ENCODE measurements around the gene POMC.
"Not testable (repeated sequence)": the region's sequence is repeated elsewhere in the genome, so short reads cannot be mapped to it uniquely, and the experiment has no call there.

POMC gene

GRCh38 chr2:25168256-25169072, at the start of gene POMC:
TSS of gene POMC (minus strand) at chr2:25168580. CDS start at chr2:25164772, 3,808 bp downstream.
- peak; percentile 75 for DNase-seq (ENCODE audit: low read depth, low spot score)

- no peak for DNase-seq (ENCODE audit: low read depth, low spot score)
Measured at GRCh38 chr2:25218100-25218499, 49.7 kb upstream of the POMC start.

DNA sequence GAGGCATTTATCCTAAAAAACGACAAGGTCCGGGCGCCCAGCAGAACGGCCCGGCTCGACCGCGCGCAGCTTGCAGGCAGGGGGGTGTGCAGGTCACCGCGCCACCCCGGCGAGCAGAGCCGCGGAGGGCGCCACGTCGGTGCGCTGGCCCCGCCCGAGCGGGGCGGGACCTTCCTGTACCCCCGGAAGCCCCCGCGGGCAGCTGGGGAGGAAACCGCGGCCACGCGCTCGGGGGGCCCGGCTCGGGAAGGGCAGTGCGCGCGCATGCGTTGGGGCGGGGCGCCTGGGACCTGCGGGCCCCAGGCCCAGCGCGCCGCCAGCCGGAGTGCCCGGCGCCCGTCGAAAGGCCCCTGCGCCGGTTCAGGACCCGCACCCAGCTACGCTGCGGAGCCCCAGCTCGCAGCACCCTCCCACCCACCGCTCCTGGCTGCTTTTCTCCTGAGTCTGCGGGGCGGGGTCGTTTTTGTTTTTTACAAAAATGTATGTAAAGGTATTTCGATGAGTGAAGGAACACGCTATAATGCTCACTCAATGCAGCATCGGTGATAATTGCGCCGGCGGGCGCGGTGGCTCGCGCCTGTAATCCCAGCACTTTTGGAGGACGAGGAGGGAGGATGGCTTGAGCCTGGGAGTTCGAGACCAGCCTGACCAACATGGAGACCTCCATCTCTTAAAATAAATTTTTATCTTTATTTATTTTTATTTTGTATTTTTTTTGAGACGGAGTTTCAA, 47.7 kb upstream of the POMC start:
- DNase-seq (ENCODE audit: low read depth, low spot score), result peak; percentile 86

DNA sequence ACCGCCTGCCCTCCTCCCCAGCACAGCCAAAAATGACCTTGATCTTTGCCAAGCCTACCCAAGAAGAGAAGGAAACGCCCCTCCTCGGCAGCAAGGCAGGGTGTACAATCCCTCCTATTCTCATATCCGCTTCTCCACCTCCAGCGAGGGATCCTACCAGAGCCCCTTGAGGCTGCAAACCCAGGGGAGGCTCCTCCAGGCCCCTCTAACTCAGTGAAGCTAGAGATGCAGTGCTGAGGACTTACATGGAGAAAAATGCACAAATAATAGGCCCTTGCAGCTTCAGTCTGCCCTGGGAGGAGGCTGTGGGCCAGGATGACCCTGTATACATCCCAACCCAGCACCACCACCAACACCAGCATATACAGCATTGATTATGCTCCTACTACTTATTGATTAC, 46.9 kb upstream of the POMC start:
- no peak for DNase-seq (ENCODE audit: low read depth, low spot score)

- no peak for DNase-seq (ENCODE audit: low read depth, low spot score)
Measured at GRCh38 chr2:25213229-25213628, 44.8 kb upstream of the POMC start.

DNA sequence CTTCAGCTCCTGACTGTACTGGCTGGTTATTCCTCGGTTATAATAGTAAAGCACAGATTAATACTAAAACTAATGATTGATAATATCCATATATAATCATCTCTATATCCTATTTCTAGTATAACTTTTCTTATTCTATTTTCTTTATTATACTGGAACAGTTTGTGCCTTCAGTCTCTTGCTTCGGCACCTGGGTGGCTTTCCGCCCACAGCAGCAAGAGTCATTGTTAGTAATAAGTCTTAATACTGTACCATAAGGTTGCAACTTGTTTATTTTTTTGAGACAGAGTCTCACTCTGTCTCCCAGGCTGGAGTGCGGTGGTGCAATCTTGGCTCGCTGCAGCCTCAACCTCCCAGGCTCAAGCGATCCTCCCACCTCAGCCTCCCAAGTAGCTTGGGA, 42.5 kb upstream of the POMC start:
- not testable (repeated sequence) for DNase-seq (ENCODE audit: low read depth, low spot score)

GRCh38 chr2:25207078-25207545, 38.7 kb upstream of the POMC start:
- no peak for DNase-seq (ENCODE audit: low read depth, low spot score)

DNA sequence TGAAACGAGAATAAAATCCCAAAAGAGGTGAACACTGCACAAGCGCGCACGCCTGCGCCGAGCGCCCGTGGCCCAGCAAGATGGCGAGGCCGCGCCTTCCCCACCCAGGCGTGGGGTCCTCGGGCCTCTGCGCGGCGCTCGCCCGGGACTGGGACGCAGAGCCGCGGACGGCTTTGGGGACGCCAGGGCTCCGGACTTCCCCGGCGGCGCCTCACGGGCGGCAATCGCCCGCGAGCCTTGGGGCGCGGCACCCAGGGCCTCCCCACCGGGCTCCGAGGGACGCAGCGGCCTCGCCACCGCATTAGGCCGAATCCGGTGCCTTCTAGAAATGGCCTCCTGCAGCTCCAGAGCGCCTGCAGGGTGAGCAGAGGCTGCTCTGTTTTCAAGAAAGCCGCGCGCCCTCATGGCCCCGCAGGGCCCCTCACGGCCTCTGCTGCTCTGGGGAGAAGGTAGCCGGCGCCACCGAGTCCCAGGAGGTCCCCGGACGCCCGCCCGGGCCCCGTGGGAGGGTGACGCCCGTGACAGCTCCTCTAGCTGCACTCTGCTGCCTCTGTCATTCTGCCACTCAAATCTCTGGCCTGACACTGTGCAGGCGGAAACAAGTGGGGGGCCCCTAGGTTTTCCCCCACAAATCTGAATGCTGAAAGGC, 35.9 kb upstream of the POMC start:
- peak; percentile 37 for DNase-seq (ENCODE audit: low read depth, low spot score)

DNA sequence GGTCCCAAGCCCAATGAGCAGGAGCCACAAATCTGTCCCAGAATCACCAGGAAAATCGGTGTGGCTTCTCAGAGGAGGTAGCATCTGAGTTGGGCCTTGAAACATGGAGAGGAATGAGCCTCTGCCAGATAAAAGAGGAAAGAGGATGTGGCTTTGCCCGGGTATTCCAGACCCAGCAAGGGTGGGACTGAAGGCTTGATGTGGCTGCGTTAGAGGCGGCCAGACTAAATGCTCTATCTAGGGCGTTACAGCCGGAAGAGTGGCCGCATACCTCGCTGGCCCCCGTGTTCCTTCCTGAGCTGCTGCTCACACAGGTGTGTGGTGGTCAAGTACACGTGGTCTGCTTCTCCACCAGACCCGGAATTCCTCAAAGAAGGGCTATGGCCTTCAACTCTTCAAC, 33.9 kb upstream of the POMC start:
- DNase-seq (ENCODE audit: low read depth, low spot score), result no peak

DNA sequence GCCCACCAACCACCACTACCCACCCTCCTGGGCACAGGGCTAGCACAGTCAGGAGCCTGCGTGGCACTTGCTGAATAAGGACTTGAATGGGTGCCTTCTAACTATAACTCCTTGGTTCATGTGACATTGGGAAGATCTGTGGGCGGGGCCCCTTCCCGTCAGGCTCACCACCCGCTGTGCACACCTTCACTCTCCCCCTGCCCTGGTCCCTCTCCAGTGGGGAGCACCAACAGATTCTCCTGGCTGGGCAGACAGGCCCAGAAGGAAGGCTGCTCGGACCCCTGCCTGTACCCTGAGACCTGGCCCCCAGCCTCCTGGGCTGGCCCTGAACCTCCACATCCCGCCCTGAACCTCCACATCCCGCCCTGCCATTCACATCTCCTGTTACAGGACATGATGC, 33.4 kb upstream of the POMC start:
- DNase-seq (ENCODE audit: low read depth, low spot score), result no peak

DNA sequence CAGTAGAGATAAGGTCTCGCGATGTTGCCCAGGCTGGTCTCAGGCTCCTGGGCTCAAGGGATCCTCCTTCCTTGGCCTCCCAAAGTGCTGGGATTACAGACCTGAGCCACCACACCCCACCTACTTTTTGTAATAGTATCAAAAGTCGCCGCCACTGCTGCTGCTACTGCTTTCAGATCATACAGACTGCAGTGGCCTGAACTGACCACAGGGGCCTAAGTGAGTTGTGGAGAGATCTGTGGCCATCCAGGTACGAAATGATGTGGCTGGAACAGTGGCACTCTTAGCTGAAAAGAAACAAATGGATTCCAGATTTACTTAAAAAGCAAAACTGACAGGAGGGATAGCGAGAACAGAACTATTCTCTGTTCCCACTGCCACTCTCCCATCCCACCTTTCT, 32.9 kb upstream of the POMC start:
- DNase-seq (ENCODE audit: low read depth, low spot score), result peak; percentile 16

- DNase-seq (ENCODE audit: low read depth, low spot score), result no peak
Measured at GRCh38 chr2:25198576-25198975, 30.2 kb upstream of the POMC start.

DNA sequence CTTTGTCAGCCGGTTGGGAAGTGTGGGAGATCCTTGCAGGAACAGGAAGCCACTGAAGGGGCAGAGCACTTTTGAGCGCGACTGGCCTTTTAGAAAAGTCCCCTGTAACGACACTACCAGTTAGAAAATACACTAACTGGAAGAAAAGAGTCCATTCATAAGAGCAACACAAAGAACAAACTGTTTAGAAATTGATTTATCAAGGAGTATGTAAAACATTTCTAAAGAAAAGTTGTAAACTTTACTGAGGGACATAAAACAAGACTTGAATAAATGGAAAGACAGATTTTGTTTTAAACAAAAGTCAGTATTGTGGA, 29.8 kb upstream of the POMC start:
- DNase-seq (ENCODE audit: low read depth, low spot score), result no peak

DNA sequence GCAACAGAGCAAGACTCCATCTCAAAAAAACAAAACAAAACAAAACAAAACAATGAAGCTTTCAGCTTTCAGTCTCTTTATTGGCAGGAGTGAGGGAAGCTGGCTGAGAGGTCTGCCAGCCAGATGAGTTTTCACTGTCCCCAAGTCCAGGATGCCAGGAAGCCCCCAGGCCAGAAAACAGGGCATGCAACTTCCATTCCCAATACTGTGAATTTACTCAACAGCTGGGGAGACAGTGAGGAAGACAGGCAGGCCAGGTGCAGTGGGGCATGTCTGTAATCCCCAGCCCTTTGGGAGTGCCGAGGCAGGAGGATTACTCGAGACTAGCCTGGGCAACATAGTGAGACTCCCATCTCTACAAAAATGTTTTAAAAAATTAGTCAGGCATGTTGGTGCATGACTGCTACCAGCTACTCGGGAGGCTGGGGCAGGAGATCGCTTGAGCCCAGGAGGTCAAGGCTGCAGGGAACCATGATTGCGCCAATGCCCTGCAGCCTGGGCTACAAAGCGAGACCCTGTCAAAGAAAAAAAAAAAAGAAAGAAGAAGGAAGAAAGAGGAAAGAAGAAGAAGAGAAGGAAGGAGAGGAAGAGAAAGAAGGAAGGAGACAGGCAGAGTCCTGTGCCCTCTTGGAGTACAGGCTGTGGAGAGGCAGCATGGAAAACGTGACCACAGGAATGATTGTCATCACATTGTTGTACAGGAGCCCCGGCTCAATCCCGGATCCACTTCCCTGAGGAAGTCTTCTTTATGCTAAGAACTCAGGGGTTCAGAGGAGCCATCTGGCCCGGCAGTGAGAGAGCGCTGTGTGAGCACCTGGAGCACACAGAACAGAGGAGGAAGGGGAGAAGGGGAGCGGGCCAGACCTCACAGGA, 29.2 kb upstream of the POMC start:
- peak; percentile 64 for DNase-seq (ENCODE audit: low read depth, low spot score)

DNA sequence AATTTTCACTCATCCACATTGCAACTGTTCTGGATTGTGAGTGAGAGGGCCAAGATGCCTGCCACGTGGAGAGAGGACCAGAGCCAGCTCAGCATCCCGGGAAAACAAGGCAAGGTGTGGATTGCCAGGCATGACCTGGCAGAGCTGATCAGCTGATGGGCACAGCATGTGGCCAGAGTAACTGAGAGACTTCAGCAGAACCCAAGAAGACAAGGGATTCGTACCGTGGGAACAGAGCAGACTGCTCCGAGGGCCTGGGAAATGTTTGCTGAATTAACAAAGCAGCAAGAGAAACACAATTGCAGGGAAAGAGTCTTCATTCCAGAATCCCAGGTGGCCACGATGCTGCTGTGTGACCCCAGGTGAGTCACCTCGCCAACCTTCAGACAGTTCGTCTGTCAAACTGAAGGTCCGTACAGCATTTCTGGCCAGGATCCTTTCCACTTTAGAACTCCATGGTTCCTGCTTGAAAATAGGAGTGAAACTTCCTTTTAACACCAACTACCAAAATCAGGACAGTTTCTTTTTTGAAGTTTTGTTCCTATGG, 26.3 kb upstream of the POMC start:
- DNase-seq (ENCODE audit: low read depth, low spot score), result peak; percentile 10

- DNase-seq (ENCODE audit: low read depth, low spot score), result no peak
Measured at GRCh38 chr2:25190536-25190935, 22.2 kb upstream of the POMC start.

DNA sequence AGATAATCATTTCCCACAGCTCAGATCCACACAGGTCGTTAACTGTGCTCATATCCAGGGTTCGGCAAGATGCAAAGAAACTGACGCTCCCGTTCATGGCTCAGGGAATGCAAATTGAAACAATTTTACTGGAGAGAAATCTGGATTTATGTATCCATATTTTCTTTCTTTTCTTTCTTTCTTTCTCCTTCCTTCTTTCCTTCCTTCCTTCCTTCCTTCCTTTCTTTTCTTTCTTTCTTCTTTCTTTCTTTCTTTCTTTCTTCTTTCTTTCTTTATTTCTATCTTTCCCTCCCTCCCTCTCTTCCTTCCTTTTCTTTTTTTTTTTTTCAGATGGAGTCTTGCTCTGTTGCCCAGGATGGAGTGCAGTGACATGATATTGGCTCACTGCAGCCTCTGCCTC, 20.0 kb upstream of the POMC start:
- DNase-seq (ENCODE audit: low read depth, low spot score), result no peak

- no peak for DNase-seq (ENCODE audit: low read depth, low spot score)
Measured at GRCh38 chr2:25187729-25188350, 19.5 kb upstream of the POMC start.

DNA sequence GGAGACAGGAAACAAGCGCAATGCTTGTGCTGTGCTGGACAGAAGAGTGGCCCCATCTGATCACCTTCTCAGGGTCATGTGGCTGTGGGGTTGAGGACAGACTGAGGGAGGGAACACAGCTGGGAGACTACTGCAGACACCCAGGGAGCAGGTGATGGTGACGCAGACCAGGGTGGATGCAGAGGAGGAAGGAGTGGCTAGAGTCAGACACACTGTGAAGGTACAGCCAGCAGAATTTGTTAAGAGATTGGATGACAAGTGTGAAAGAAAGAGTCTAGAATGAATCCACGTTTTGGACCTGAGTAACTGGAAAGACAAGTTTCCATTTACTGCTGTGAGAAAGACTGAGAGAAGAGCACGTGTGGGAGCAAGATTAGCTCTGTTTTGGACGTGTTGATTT, 15.9 kb upstream of the POMC start:
- DNase-seq (ENCODE audit: low read depth, low spot score), result no peak

- no peak for DNase-seq (ENCODE audit: low read depth, low spot score)
Measured at GRCh38 chr2:25178976-25179375, 10.6 kb upstream of the POMC start.

DNA sequence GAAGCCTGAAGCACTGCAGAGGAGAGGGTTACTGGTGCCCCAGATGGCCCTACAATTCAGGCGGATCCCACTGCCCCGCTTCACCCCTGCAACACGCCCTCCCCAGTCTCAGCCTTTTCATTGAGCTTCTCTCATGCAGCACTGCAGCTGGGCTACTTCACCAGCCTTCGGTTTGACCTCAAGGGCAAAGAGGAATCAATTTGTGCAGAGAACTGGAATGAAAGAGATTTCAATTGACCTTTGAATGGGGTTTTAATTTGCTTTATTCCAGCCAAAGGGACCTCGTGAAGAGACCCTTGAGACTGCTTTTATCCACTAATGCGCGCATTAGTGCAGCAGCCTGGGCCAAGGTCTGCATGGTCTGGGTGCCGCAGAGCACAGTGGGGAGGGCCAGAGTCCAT, 8.8 kb upstream of the POMC start:
- DNase-seq (ENCODE audit: low read depth, low spot score), result no peak

Measured in astrocyte of the hippocampus (primary cell).